HEK293 (cell line): ENCODE data around the gene CLN5.

Experiments
- CTCF ChIA-PET: fragments of 350-600 bp; formaldehyde crosslinking; extraction: SDS; loops from one replicate; lab custom pipeline; 2021; ENCODE audit warnings: antibody characterized with exemption; lab: Yijun Ruan, JAX
- POLR2A ChIA-PET: fragments of 300-600 bp; formaldehyde crosslinking; extraction: SDS; loops from one replicate; lab custom pipeline; 2020; ENCODE audit warnings: antibody characterized with exemption, inconsistent platforms; lab: Yijun Ruan, JAX
- H3K27ac ChIP-seq: fragments of 200-500 bp; sonication (Bioruptor generic); 2 replicates; pipeline ENCODE4 v1.5.1; 2014; ENCODE audit warnings: low read depth, low read length, control low read depth, inconsistent platforms; ENCODE audit errors: extremely low read depth
- H3K36me3 ChIP-seq, 2 experiments: fragments of 200-500 bp in 1 of 2; sonication (Bioruptor generic) in 1 of 2; 1 replicate in 1 of 2; 2 replicates in 1 of 2; pipeline ENCODE4 v1.5.1; 2014 to 2017; ENCODE audit warnings: inconsistent platforms in 2 of 2, low read length in 2 of 2; ENCODE audit not compliant: control insufficient read depth in 2 of 2, insufficient read depth in 1 of 2
- H3K4me1 ChIP-seq: fragments of 200-500 bp; sonication (Bioruptor generic); 2 replicates; pipeline ENCODE4 v1.5.1; 2014; ENCODE audit warnings: mild to moderate bottlenecking, low read length, inconsistent platforms; ENCODE audit not compliant: control insufficient read depth, insufficient read depth
- H3K4me3 ChIP-seq: 2 replicates; pipeline ENCODE4 v1.5.1; 2011; ENCODE audit warnings: low read depth, mild to moderate bottlenecking, control low read depth, low read length, moderate library complexity
- H3K9me3 ChIP-seq: fragments of 200-500 bp; sonication (Bioruptor generic); 2 replicates; pipeline ENCODE4 v1.5.1; 2014; ENCODE audit warnings: low read depth, low read length, inconsistent platforms; ENCODE audit not compliant: control insufficient read depth, insufficient read depth
- BCL11B ChIP-seq: fragments of 450-650 bp; formaldehyde crosslinking; IDR thresholded peaks from 2 replicates; pipeline ENCODE4 v1.5.1; 2016; ENCODE audit warnings: low read depth, missing biosample characterization, missing genetic modification characterization
- FEZF1 ChIP-seq: fragments of 450-650 bp; formaldehyde crosslinking; IDR thresholded peaks from 2 replicates; pipeline ENCODE4 v1.5.1; 2016; ENCODE audit warnings: missing biosample characterization, missing genetic modification characterization
- IKZF3 ChIP-seq: fragments of 450-650 bp; IDR thresholded peaks from 2 replicates; pipeline ENCODE4 v1.5.0; 2018; ENCODE audit warnings: missing biosample characterization, mild to moderate bottlenecking, missing genetic modification characterization, moderate library complexity
- INSM2 ChIP-seq: fragments of 450-650 bp; formaldehyde crosslinking; IDR thresholded peaks from 2 replicates; pipeline ENCODE4 v1.5.1; 2016; ENCODE audit warnings: missing biosample characterization, missing genetic modification characterization
- KLF16 ChIP-seq: fragments of 450-650 bp; formaldehyde crosslinking; IDR thresholded peaks from 2 replicates; pipeline ENCODE4 v1.5.1; 2017; ENCODE audit warnings: missing biosample characterization, missing genetic modification characterization
- KLF17 ChIP-seq: fragments of 450-650 bp; formaldehyde crosslinking; IDR thresholded peaks from 2 replicates; pipeline ENCODE4 v1.5.1; 2016; ENCODE audit warnings: missing biosample characterization, missing genetic modification characterization
- KLF9 ChIP-seq: fragments of 450-650 bp; formaldehyde crosslinking; IDR thresholded peaks from 2 replicates; pipeline ENCODE4 v1.5.1; 2016; ENCODE audit warnings: missing biosample characterization, missing genetic modification characterization, low read depth
- OSR2 ChIP-seq: fragments of 450-650 bp; formaldehyde crosslinking; IDR thresholded peaks from 2 replicates; pipeline ENCODE4 v1.5.1; 2016; ENCODE audit warnings: missing biosample characterization, missing genetic modification characterization
- ZBTB1 ChIP-seq: fragments of 450-650 bp; formaldehyde crosslinking; IDR thresholded peaks from 2 replicates; pipeline ENCODE4 v1.5.1; 2016; ENCODE audit warnings: missing biosample characterization, missing genetic modification characterization
- ZBTB20 ChIP-seq: fragments of 450-650 bp; formaldehyde crosslinking; IDR thresholded peaks from 2 replicates; pipeline ENCODE4 v1.5.1; 2016; ENCODE audit warnings: missing biosample characterization, missing genetic modification characterization
- ZBTB21 ChIP-seq: fragments of 450-650 bp; formaldehyde crosslinking; IDR thresholded peaks from 2 replicates; pipeline ENCODE4 v1.5.1; 2017; ENCODE audit warnings: missing biosample characterization, missing genetic modification characterization
- ZBTB8A ChIP-seq: fragments of 450-650 bp; formaldehyde crosslinking; IDR thresholded peaks from 2 replicates; pipeline ENCODE4 v1.5.1; 2016; ENCODE audit warnings: missing biosample characterization, missing genetic modification characterization
- ZFHX2 ChIP-seq: fragments of 450-650 bp; formaldehyde crosslinking; conservative IDR thresholded peaks from 2 replicates; pipeline ENCODE4 v1.5.1; 2016; ENCODE audit warnings: missing biosample characterization, missing genetic modification characterization
- ZNF133 ChIP-seq: fragments of 450-650 bp; formaldehyde crosslinking; IDR thresholded peaks from 2 replicates; pipeline ENCODE4 v1.5.1; 2016; ENCODE audit warnings: missing biosample characterization, missing genetic modification characterization
- ZNF248 ChIP-seq: fragments of 450-650 bp; formaldehyde crosslinking; IDR thresholded peaks from 2 replicates; pipeline ENCODE4 v1.5.1; 2017; ENCODE audit warnings: missing biosample characterization, missing genetic modification characterization
- ZNF423 ChIP-seq: fragments of 450-650 bp; formaldehyde crosslinking; IDR thresholded peaks from 2 replicates; pipeline ENCODE4 v1.5.1; 2016; ENCODE audit warnings: missing biosample characterization, missing genetic modification characterization
- ZNF558 ChIP-seq: fragments of 450-650 bp; formaldehyde crosslinking; IDR thresholded peaks from 2 replicates; pipeline ENCODE4 v1.5.1; 2016; ENCODE audit warnings: missing biosample characterization, missing genetic modification characterization
- ZNF561 ChIP-seq: fragments of 450-650 bp; IDR thresholded peaks from 2 replicates; pipeline ENCODE4 v1.5.1; 2018; ENCODE audit warnings: missing biosample characterization, missing genetic modification characterization, borderline replicate concordance
- ZNF571 ChIP-seq: fragments of 450-650 bp; formaldehyde crosslinking; IDR thresholded peaks from 2 replicates; pipeline ENCODE4 v1.5.0; 2017; ENCODE audit warnings: missing biosample characterization, missing genetic modification characterization
- ZNF623 ChIP-seq: fragments of 450-650 bp; formaldehyde crosslinking; IDR thresholded peaks from 2 replicates; pipeline ENCODE4 v1.5.1; 2016; ENCODE audit warnings: missing biosample characterization, missing genetic modification characterization
- ZNF792 ChIP-seq: fragments of 450-650 bp; formaldehyde crosslinking; IDR thresholded peaks from 2 replicates; pipeline ENCODE4 v1.5.1; 2016; ENCODE audit warnings: missing biosample characterization, missing genetic modification characterization
- TF ChIP-seq, protein P1 (sequence below): fragments of 450-650 bp; formaldehyde crosslinking; IDR thresholded peaks from 2 replicates; pipeline ENCODE4 v1.5.1; 2016; ENCODE audit warnings: missing biosample characterization, missing genetic modification characterization
- TF ChIP-seq, protein P2 (sequence below): fragments of 450-650 bp; formaldehyde crosslinking; IDR thresholded peaks from 2 replicates; pipeline ENCODE4 v1.5.1; 2016; ENCODE audit warnings: missing biosample characterization, missing genetic modification characterization, borderline replicate concordance

Gene CLN5

DNA sequence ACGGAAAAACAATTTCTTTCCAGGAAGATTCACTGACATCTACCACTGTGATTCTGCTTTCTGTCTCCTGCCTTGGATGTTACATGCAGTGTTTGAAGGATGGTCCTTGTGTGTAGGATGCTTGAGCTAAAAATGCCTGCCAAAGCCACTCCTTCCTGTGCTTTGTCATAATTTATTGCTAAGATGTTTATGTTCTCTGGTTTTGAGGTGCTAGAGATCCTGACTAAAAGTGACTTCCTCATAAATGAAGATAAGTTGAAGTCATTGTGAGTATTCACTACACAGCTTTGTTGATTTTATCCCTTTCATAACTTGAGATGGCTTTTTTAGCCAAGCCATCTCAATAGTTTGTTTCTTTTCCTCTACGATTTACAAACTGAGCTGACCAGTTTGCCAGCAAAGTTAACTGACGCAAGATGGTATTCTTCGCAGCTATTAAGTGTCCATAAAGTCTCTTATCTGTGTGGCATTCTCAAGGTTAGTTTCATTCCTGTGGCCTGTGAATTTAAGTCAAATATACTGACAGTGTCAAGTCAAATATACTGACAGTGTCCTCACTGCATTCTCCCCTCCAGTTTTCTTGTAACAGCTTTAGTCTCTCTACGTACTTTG lies 50.8 kb downstream of the CLN5 start:
- CTCF ChIA-PET = interaction anchor here (0.6 kb wide), 1 partner anchor 9 kb away, joined by 3 read pairs; no protein-coding TSS in a partner anchor
- H3K36me3 ChIP-seq = peaks cover 0 to 23% of the 10 kb centered on the region in 2 experiments; a peak in 1 of 3 replicates
- POLR2A ChIA-PET = no interaction called here

GRCh38 chr13:77047649-77048343 lies 55.9 kb downstream of the CLN5 start:
- H3K9me3 ChIP-seq = no peaks in the 10 kb centered on the region
- no peaks in the 10 kb centered on the region for H3K4me1 ChIP-seq
- no peak overlapping the region for H3K4me3 ChIP-seq
- no peak overlapping the region for H3K27ac ChIP-seq
- ChIA-PET CTCF (no interaction called here), POLR2A (no interaction called here)
- no peak for TF ChIP-seq ZNF792 (tag by site-specific recombination)
- no peak for TF ChIP-seq ZNF423
- no peak for TF ChIP-seq BCL11B (tag by site-specific recombination)
- no peak for TF ChIP-seq ZBTB1 (tag by site-specific recombination)
- no peak for TF ChIP-seq ZNF558
- no peak for TF ChIP-seq ZNF248 (tag by site-specific recombination)
- no peak for TF ChIP-seq KLF9 (tag by site-specific recombination)
- TF ChIP-seq ZNF623 (tag by site-specific recombination) = no peak
- TF ChIP-seq ZBTB8A (tag by site-specific recombination) = no peak
- no peak for TF ChIP-seq IKZF3 (tag by site-specific recombination)
- TF ChIP-seq ZBTB21 (tag by site-specific recombination) = no peak
- peaks cover 0 to 63% of the 10 kb centered on the region in 2 experiments; a peak in 1 of 3 replicates for H3K36me3 ChIP-seq

More for the DNA sequence above, 50.8 kb downstream of the CLN5 start:
- Histone ChIP-seq H3K27ac (no peak overlapping the region), H3K9me3 (no peaks in the 10 kb centered on the region), H3K4me3 (no peak overlapping the region), H3K4me1 (no peaks in the 10 kb centered on the region)
- peak; percentile 41 for TF ChIP-seq FEZF1 (tag by site-specific recombination)
- no peak for TF ChIP-seq ZFHX2
- no peak for TF ChIP-seq ZNF571 (tag by site-specific recombination)
- no peak for TF ChIP-seq ZNF558
- TF ChIP-seq KLF17 (tag by site-specific recombination) = no peak

DNA sequence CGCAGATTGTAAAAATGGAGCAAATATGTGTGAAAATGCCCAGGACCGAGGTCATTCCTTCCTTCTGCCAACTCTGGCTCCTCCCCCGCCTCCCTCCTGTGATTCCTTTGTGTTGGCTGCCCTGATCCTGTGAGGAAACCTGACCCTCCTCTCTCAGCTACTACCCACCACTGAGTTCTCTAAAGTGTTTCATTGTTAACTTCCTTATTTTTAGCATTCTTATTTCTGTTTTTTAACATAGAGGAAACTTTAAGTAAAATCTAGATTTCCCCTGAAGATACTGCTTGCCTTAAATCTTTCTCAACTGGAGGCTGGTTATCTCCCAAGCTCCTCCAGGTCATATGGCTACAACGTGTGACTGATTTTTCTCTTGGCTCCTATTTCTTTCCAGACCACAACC lies 56.8 kb downstream of the CLN5 start:
- ChIA-PET POLR2A (no interaction called here), CTCF (no interaction called here)
- Histone ChIP-seq H3K4me1 (no peaks in the 10 kb centered on the region), H3K4me3 (no peak overlapping the region), H3K9me3 (no peaks in the 10 kb centered on the region), H3K27ac (no peak overlapping the region), H3K36me3 (peaks cover 0 to 68% of the 10 kb centered on the region in 2 experiments; a peak in 1 of 3 replicates)
- TF ChIP-seq, protein P1, sequence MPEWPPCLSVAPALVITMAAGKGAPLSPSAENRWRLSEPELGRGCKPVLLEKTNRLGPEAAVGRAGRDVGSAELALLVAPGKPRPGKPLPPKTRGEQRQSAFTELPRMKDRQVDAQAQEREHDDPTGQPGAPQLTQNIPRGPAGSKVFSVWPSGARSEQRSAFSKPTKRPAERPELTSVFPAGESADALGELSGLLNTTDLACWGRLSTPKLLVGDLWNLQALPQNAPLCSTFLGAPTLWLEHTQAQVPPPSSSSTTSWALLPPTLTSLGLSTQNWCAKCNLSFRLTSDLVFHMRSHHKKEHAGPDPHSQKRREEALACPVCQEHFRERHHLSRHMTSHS (tag by site-specific recombination) = no peak
- no peak for TF ChIP-seq ZNF133
- TF ChIP-seq ZBTB20 (tag by site-specific recombination) = no peak
- no peak for TF ChIP-seq INSM2
- no peak for TF ChIP-seq ZNF423
- TF ChIP-seq KLF16 (tag by site-specific recombination) = no peak
- no peak for TF ChIP-seq OSR2 (tag by site-specific recombination)
- TF ChIP-seq, protein P2, sequence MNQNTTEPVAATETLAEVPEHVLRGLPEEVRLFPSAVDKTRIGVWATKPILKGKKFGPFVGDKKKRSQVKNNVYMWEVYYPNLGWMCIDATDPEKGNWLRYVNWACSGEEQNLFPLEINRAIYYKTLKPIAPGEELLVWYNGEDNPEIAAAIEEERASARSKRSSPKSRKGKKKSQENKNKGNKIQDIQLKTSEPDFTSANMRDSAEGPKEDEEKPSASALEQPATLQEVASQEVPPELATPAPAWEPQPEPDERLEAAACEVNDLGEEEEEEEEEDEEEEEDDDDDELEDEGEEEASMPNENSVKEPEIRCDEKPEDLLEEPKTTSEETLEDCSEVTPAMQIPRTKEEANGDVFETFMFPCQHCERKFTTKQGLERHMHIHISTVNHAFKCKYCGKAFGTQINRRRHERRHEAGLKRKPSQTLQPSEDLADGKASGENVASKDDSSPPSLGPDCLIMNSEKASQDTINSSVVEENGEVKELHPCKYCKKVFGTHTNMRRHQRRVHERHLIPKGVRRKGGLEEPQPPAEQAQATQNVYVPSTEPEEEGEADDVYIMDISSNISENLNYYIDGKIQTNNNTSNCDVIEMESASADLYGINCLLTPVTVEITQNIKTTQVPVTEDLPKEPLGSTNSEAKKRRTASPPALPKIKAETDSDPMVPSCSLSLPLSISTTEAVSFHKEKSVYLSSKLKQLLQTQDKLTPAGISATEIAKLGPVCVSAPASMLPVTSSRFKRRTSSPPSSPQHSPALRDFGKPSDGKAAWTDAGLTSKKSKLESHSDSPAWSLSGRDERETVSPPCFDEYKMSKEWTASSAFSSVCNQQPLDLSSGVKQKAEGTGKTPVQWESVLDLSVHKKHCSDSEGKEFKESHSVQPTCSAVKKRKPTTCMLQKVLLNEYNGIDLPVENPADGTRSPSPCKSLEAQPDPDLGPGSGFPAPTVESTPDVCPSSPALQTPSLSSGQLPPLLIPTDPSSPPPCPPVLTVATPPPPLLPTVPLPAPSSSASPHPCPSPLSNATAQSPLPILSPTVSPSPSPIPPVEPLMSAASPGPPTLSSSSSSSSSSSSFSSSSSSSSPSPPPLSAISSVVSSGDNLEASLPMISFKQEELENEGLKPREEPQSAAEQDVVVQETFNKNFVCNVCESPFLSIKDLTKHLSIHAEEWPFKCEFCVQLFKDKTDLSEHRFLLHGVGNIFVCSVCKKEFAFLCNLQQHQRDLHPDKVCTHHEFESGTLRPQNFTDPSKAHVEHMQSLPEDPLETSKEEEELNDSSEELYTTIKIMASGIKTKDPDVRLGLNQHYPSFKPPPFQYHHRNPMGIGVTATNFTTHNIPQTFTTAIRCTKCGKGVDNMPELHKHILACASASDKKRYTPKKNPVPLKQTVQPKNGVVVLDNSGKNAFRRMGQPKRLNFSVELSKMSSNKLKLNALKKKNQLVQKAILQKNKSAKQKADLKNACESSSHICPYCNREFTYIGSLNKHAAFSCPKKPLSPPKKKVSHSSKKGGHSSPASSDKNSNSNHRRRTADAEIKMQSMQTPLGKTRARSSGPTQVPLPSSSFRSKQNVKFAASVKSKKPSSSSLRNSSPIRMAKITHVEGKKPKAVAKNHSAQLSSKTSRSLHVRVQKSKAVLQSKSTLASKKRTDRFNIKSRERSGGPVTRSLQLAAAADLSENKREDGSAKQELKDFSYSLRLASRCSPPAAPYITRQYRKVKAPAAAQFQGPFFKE = no peak
- TF ChIP-seq ZNF561 (tag by site-specific recombination) = no peak
